Transverse colon (tissue), 4 donors: ENCODE results near the gene PTPA. TPM values are rescaled to one million over a fixed set of nuclear protein-coding genes. Genes with fewer than 3 reads are reported as not detected.

Experiments used
- DNase-seq: peaks from one replicate; pipeline ENCODE4 v3.0.0-alpha.2; 2019
- H3K27ac ChIP-seq, 4 donors: fragments of 200-600 bp; sonication (generic); 2 replicates each; pipeline ENCODE4 v1.5.1; 2016 to 2018; ENCODE audit warnings: inconsistent platforms in 4 of 4
- H3K27me3 ChIP-seq: fragments of 200-600 bp; sonication (generic); 2 replicates; pipeline ENCODE4 v1.5.1; 2017; ENCODE audit warnings: inconsistent platforms
- H3K36me3 ChIP-seq, 4 donors: fragments of 200-600 bp; sonication (generic); 2 replicates each; pipeline ENCODE4 v1.5.1; 2017 to 2019; ENCODE audit warnings: inconsistent platforms in 4 of 4
- H3K4me1 ChIP-seq, 4 donors: fragments of 200-600 bp; sonication (generic); 2 replicates each; pipeline ENCODE4 v1.5.1; 2017 to 2020; ENCODE audit warnings: inconsistent platforms in 4 of 4
- H3K4me3 ChIP-seq, 4 donors: fragments of 200-600 bp; sonication (generic); 1 replicate in 1 of 4; 2 replicates in 3 of 4; pipeline versions ENCODE4 v1.5.1 to v1.6.1; 2017 to 2019; ENCODE audit warnings: inconsistent platforms in 4 of 4
- H3K9me3 ChIP-seq, 2 donors: fragments of 200-600 bp; sonication (generic); 2 replicates each; pipeline ENCODE4 v1.5.1; 2017 to 2019; ENCODE audit warnings: inconsistent platforms in 2 of 2
- EP300 ChIP-seq: sonication (generic); formaldehyde crosslinking; IDR thresholded peaks from one replicate; pipeline ENCODE4 v1.6.1; 2017; ENCODE audit warnings: antibody characterized with exemption, low read depth
- POLR2A ChIP-seq: fragments of 450-650 bp; IDR thresholded peaks from one replicate; pipeline ENCODE4 v1.6.1; 2016; ENCODE audit warnings: antibody characterized with exemption, mild to moderate bottlenecking, moderate library complexity
- POLR2AphosphoS5 ChIP-seq, 3 donors: sonication (generic); formaldehyde crosslinking; IDR thresholded peaks; one replicate each; pipeline ENCODE4 v1.6.1; 2016; ENCODE audit warnings: antibody characterized with exemption in 3 of 3
- WGBS, 2 donors: methylation state at CpG; one replicate each; pipeline ENCODE4 v1.1.5; 2018; ENCODE audit warnings: low coverage in 1 of 2; 5-methylcytosine and 5-hydroxymethylcytosine counted together
- in situ Hi-C, 4 donors: fragments of 200-750 bp; cut with MboI; loops; one replicate each; pipeline versions ENCODE4 v1.15.0 to v1.15.1; 2017; ENCODE audit warnings: low sequenced_read_pairs in 3 of 4, low pct_ligation_motif_present in 1 of 4, low pct_unique_long_range_greater_than_20kb in 1 of 4
- intact Hi-C: fragments of 100-400 bp; cut with DNase I; formaldehyde crosslinking; loops from one replicate; pipeline ENCODE4 v1.15.1; 2023; ENCODE audit warnings: low total_unique reads
- total RNA-seq, 4 donors: library from RNA; depleted of rRNA; stranded (reverse); fragments of >200 nt; gene quantifications; one replicate each; pipeline ENCODE4 v1.1.0, GENCODE V29; 2016
- TF ChIP-seq, protein P1 (sequence below), 5 experiments: fragments of 200-600 bp in 3 of 5; fragments of 450-650 bp in 2 of 5; sonication (generic) in 3 of 5; IDR thresholded peaks; 1 replicate in 2 of 5; 2 replicates in 3 of 5; pipeline ENCODE4 v1.5.1; 2016 to 2017; ENCODE audit warnings: antibody characterized with exemption in 5 of 5, inconsistent platforms in 3 of 5, mild to moderate bottlenecking in 2 of 5, moderate library complexity in 1 of 5

PTPA gene
- total RNA-seq, 4 donors from 2014 or later, result 37.4 to 241 (median 66.5) TPM

DNA sequence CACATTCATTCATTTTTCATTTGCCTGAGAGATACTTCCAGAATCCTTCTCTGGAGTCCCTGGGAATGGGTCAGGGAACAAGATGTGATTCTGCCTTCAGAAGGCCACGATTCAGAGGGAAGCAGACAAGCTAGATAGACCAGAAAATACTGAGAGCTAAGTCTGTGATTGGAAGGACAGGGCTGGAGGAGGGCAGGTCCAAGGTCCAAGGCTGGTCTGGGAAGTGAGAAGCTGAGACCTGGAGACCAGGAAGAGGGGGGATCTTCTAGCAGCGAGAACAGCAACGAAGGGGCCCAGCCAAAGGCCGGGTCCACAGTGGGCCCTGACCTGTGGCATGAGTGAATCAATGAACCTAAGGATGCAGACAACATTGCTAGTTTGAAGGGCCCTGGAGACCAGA is 70.9 kb downstream of the PTPA start:
- H3K4me1 ChIP-seq, result peaks cover 21 to 62% (median 39%) of the 10 kb centered on the region in 4 donors
- in situ Hi-C loops (no loop called here), intact Hi-C loops (no loop called here)
- 67 to 78% methylated on average over 2 to 4 of the region's 4 CpGs for WGBS, 2 donors
- no peaks in the 10 kb centered on the region for H3K36me3 ChIP-seq
- no peaks in the 10 kb centered on the region for H3K9me3 ChIP-seq
- TF ChIP-seq POLR2A, result no peak
- TF ChIP-seq, protein P1, sequence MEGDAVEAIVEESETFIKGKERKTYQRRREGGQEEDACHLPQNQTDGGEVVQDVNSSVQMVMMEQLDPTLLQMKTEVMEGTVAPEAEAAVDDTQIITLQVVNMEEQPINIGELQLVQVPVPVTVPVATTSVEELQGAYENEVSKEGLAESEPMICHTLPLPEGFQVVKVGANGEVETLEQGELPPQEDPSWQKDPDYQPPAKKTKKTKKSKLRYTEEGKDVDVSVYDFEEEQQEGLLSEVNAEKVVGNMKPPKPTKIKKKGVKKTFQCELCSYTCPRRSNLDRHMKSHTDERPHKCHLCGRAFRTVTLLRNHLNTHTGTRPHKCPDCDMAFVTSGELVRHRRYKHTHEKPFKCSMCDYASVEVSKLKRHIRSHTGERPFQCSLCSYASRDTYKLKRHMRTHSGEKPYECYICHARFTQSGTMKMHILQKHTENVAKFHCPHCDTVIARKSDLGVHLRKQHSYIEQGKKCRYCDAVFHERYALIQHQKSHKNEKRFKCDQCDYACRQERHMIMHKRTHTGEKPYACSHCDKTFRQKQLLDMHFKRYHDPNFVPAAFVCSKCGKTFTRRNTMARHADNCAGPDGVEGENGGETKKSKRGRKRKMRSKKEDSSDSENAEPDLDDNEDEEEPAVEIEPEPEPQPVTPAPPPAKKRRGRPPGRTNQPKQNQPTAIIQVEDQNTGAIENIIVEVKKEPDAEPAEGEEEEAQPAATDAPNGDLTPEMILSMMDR (IDR thresholded peaks at IDR 0.05), result no peak
- TF ChIP-seq EP300, result no peak
- TF ChIP-seq POLR2AphosphoS5 (IDR thresholded peaks at IDR 0.05), result no peak
- H3K27me3 ChIP-seq, result no peaks in the 10 kb centered on the region
- H3K27ac ChIP-seq, result peak overlapping the region; percentile 5 to 44 (median 32)
- DNase-seq, result no peak
- no peak overlapping the region for H3K4me3 ChIP-seq

- H3K27me3 ChIP-seq, result no peaks in the 10 kb centered on the region
- in situ Hi-C loops, result no loop called here
- intact Hi-C loops, result no loop called here
- peak; percentile 53 for DNase-seq
- 71 to 77% methylated on average over 4 to 20 of the region's 20 CpGs for WGBS, 2 donors
- H3K4me1 ChIP-seq, result peaks cover 21 to 62% (median 39%) of the 10 kb centered on the region in 4 donors
- no peaks in the 10 kb centered on the region for H3K36me3 ChIP-seq
- no peak overlapping the region for H3K4me3 ChIP-seq
- H3K27ac ChIP-seq, result peak overlapping the region; percentile 5 to 52 (median 32)
- no peak for TF ChIP-seq EP300
- TF ChIP-seq, protein P1 (IDR thresholded peaks at IDR 0.05), result peak in 4 of 5 experiments; percentile 26 to 43 (median 34)
- no peaks in the 10 kb centered on the region for H3K9me3 ChIP-seq
Observed at GRCh38 chr9:129182625-129183494, 71.6 kb downstream of the PTPA start.

DNA sequence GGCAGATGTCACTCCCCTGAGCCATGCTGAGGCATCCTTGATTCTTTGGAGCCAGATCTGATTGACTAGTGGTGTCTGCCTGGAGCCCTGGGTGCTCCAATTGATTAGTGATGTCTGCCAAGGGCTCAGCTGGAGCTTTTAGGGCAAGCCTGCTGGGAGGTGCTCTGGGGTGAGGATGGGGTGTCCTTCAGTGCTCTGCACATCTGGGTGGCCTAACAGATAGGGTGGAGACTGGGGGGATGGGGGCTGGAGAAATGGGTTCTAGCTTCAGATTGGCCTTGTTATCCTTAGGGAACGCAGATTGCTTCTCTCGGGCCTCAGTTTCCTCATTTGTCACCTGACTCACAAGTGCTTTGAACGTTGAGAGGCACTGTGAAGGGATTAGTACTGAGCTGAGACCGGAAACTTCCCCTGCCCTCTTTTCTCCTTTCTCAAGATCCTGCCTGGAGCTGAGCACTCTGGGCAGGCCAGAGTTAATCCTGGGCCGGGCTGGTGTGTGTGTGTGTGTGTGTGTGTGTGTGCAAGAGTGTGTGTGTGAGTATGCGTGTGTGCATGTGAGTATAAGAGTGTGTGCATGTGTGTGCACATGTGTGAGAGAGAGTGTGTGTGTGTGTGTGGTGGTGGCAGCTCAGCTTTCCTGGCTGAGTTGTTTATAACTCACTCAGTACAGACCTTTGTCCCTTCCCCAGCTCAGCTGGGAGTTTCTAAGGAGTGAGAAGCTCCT is 72.4 kb downstream of the PTPA start:
- Histone ChIP-seq H3K27ac (peak overlapping the region; percentile 56 to 65 (median 62)), H3K9me3 (no peaks in the 10 kb centered on the region), H3K4me1 (peaks cover 18 to 58% (median 35%) of the 10 kb centered on the region in 4 donors), H3K27me3 (no peaks in the 10 kb centered on the region), H3K4me3 (no peak overlapping the region), H3K36me3 (no peaks in the 10 kb centered on the region)
- in situ Hi-C loops, result no loop called here
- intact Hi-C loops, result no loop called here
- TF ChIP-seq, protein P1 (IDR thresholded peaks at IDR 0.05), result no peak
- TF ChIP-seq EP300 (no peak), POLR2A (no peak), POLR2AphosphoS5 (IDR thresholded peaks at IDR 0.05) (no peak)
- whole genome bisulfite sequencing, 2 donors, result 46% methylated on average over 6 of the region's 6 CpGs; no CpG with 5 or more reads in 1 of the 2 donors
- DNase-seq, result peak; percentile 60

GRCh38 chr9:129184219-129184524 is 73.0 kb downstream of the PTPA start:
- Histone ChIP-seq H3K27ac (peak overlapping the region; percentile 56 to 65 (median 62)), H3K4me3 (no peak overlapping the region), H3K9me3 (no peaks in the 10 kb centered on the region), H3K4me1 (peaks cover 14 to 53% (median 31%) of the 10 kb centered on the region in 4 donors), H3K27me3 (no peaks in the 10 kb centered on the region), H3K36me3 (no peaks in the 10 kb centered on the region)
- in situ Hi-C loops, result no loop called here
- WGBS, 2 donors, result 49 to 50% methylated on average over 5 to 7 of the region's 7 CpGs
- DNase-seq, result no peak
- intact Hi-C loops, result no loop called here
- TF ChIP-seq EP300 (no peak), POLR2A (no peak), POLR2AphosphoS5 (IDR thresholded peaks at IDR 0.05) (no peak)
- TF ChIP-seq, protein P1 (IDR thresholded peaks at IDR 0.05), result no peak
